ENCODE results near the gene CFAP90. TPM values are rescaled to one million over a fixed set of nuclear protein-coding genes. Genes with fewer than 3 reads are reported as not detected.
A peak's percentile ranks its signal among the peaks of the same experiment; 100 is the strongest.

CFAP90 gene
- total and polyA plus RNA-seq, 7 donors = not detected

DNA sequence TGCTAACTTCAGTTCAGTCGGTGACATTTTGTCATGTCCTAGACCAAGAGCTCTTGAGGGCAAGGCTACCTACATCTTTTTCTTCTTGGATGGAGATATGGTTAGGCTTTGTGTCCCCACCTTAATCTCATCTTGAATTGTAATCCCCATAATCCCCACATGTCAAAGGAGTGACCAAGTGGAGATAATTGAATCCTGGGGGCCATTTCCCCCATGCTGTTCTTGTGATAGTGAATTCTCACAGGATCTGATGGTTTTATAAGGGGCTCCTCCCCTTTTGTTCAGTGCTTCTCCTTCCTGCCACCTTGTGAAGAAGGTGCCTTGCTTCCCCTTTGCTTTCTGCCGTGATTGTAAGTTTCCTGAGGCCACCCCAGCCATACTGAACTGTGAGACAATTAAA is 2.1 kb upstream of the CFAP90 start:
- Histone ChIP-seq H3K27ac (no peak overlapping the region), H3K27me3 (ENCODE audit: insufficient read depth in 3 of 3, low read length in 2 of 3) (peaks cover 0 to 28% (median 8%) of the 10 kb centered on the region in 3 donors), H3K4me3 (no peak overlapping the region), H3K4me1 (peaks cover 6% of the 10 kb centered on the region), H3K36me3 (ENCODE audit: insufficient read depth in 1 of 2, low read depth in 1 of 2) (peaks cover 0 to 4% of the 10 kb centered on the region in 2 donors), H3K9me3 (no peaks in the 10 kb centered on the region)
- 82 to 87% (median 85%) methylated on average over 2 of the region's 2 CpGs for WGBS, 3 donors
- DNase-seq = no peak
- intact Hi-C loops (cut with DNase I) = no loop called here
- no peak for ATAC-seq
- TF ChIP-seq, protein P1, sequence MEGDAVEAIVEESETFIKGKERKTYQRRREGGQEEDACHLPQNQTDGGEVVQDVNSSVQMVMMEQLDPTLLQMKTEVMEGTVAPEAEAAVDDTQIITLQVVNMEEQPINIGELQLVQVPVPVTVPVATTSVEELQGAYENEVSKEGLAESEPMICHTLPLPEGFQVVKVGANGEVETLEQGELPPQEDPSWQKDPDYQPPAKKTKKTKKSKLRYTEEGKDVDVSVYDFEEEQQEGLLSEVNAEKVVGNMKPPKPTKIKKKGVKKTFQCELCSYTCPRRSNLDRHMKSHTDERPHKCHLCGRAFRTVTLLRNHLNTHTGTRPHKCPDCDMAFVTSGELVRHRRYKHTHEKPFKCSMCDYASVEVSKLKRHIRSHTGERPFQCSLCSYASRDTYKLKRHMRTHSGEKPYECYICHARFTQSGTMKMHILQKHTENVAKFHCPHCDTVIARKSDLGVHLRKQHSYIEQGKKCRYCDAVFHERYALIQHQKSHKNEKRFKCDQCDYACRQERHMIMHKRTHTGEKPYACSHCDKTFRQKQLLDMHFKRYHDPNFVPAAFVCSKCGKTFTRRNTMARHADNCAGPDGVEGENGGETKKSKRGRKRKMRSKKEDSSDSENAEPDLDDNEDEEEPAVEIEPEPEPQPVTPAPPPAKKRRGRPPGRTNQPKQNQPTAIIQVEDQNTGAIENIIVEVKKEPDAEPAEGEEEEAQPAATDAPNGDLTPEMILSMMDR (IDR thresholded peaks at IDR 0.05) = no peak

DNA sequence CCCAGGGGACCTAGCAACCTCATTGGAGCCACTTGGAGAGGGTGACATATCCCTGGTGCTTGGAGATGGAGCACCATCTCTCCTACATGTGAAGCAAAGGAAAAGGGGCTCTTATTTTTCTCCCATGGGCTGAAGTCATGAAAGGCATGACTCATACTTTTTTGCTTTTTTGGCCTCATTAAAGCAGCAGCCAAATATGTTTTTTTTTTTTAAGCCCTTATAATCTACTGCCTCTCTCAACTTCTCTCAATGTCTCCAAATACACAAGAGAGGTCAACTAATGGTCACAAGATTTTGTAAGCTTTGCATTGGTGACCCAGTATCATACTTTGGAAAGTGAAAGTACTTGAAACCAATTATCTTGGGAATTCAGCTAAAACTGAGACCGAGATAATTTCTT is 1.6 kb upstream of the CFAP90 start:
- TF ChIP-seq, protein P1 (IDR thresholded peaks at IDR 0.05) = no peak
- no peaks in the 10 kb centered on the region for H3K36me3 ChIP-seq (ENCODE audit: insufficient read depth in 1 of 2, low read depth in 1 of 2)
- no peak overlapping the region for H3K4me3 ChIP-seq
- ATAC-seq (no peak), DNase-seq (no peak)
- intact Hi-C loops (cut with DNase I) = no loop called here
- WGBS, 3 donors = 63 to 71% (median 71%) methylated on average over 1 of the region's 1 CpG
- H3K4me1 ChIP-seq = peaks cover 6% of the 10 kb centered on the region
- peaks cover 0 to 29% (median 8%) of the 10 kb centered on the region in 3 donors for H3K27me3 ChIP-seq (ENCODE audit: insufficient read depth in 3 of 3, low read length in 2 of 3)
- H3K9me3 ChIP-seq = no peaks in the 10 kb centered on the region
- H3K27ac ChIP-seq = no peak overlapping the region

DNA sequence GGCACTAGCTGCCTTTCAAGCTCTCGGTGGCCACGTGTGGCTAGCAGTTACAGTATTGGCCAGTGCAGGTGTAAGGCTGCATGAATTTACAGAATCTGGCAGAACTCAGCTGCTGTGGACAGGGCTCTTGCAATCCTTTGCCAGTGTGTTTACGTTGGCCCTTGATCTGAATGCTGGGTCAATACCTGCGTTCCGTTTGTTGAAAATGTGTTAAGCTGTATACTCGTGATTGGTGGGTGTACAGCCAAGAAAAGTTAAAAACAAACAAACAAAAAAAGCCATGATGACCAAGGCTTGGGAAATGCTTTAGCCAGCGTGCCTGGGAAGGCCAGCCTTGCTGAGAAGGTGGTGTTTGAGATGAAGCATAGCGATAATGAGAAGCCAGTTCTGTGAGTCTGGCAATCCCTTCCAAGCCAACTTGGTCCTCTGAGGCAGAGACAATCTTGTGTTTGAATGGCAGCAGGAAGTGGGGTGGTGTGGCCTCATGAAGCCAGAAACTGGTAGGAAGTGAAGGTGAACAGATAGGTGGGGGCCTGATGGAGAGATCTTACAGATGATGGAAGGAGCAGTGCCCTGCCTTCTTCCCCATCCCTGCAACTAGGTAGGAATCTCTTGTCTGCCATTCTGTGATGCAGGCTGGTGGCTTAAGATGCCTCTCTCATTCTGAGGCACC is 820 bp upstream of the CFAP90 start:
- Histone ChIP-seq H3K4me3 (no peak overlapping the region), H3K27me3 (ENCODE audit: insufficient read depth in 3 of 3, low read length in 2 of 3) (peaks cover 0 to 29% (median 8%) of the 10 kb centered on the region in 3 donors), H3K27ac (no peak overlapping the region), H3K9me3 (no peaks in the 10 kb centered on the region), H3K36me3 (ENCODE audit: insufficient read depth in 1 of 2, low read depth in 1 of 2) (no peaks in the 10 kb centered on the region), H3K4me1 (peaks cover 6% of the 10 kb centered on the region)
- DNase-seq (no peak), ATAC-seq (no peak)
- WGBS, 3 donors = 80 to 86% (median 82%) methylated on average over 8 of the region's 8 CpGs
- intact Hi-C loops (cut with DNase I) = no loop called here
- TF ChIP-seq, protein P1 (IDR thresholded peaks at IDR 0.05) = no peak

DNA sequence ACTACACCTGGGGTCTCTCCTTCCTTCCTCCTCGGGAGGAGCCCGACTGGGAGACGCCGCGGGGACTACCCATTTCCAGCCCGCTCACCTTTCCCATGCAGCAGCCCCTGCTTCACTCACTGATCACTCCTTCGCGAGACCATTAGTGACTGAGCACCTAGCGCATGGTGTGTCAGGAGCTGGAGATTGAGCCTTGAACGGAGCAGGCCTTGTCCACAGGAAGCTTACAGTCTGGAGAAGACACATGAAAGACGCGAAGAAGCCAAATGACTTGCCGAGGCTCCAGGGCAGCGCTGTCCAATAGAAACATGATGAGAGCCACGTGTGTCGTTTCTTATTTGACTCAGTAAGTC is 283 bp upstream of the CFAP90 start:
- WGBS, 3 donors = 55 to 61% (median 61%) methylated on average over 15 to 16 of the region's 16 CpGs
- H3K4me3 ChIP-seq = peak overlapping the region; percentile 70

More for the DNA sequence above, 283 bp upstream of the CFAP90 start:
- ATAC-seq (peak in 2 of 4 donors; percentile 16 to 18), DNase-seq (no peak)
- peaks cover 0 to 29% (median 8%) of the 10 kb centered on the region in 3 donors for H3K27me3 ChIP-seq (ENCODE audit: insufficient read depth in 3 of 3, low read length in 2 of 3)
- no peaks in the 10 kb centered on the region for H3K36me3 ChIP-seq (ENCODE audit: insufficient read depth in 1 of 2, low read depth in 1 of 2)
- peaks cover 6% of the 10 kb centered on the region for H3K4me1 ChIP-seq
- TF ChIP-seq, protein P1 (IDR thresholded peaks at IDR 0.05) = no peak
- H3K27ac ChIP-seq = no peak overlapping the region
- intact Hi-C loops (cut with DNase I) = no loop called here
- H3K9me3 ChIP-seq = no peaks in the 10 kb centered on the region
